ENCODE data around the gene MARCHF10. TPM values are rescaled to one million over a fixed set of nuclear protein-coding genes. Genes with fewer than 3 reads are reported as not detected.
"Not testable (repeated sequence)": the region's sequence is repeated elsewhere in the genome, so short reads cannot be mapped to it uniquely, and the experiment has no call there.

MARCHF10 gene
- total RNA-seq, 1 experiment from 2014 or later, result not detected

GRCh38 chr17:62855156-62855555 lies 47.0 kb upstream of the MARCHF10 start:
- Mint-ChIP-seq H3K4me3 (ENCODE audit: unreplicated experiment) (no peak overlapping the region), H3K4me1 (ENCODE audit: insufficient read depth, unreplicated experiment) (no peaks in the 10 kb centered on the region), H3K27ac (ENCODE audit: low read depth, unreplicated experiment) (no peak overlapping the region), H3K27me3 (ENCODE audit: insufficient read depth, unreplicated experiment) (no peaks in the 10 kb centered on the region), H3K9me3 (ENCODE audit: unreplicated experiment) (no peaks in the 10 kb centered on the region), H3K36me3 (ENCODE audit: insufficient read depth, unreplicated experiment) (peaks cover 6% of the 10 kb centered on the region)
- intact Hi-C loops (cut with micrococcal nuclease), result no loop called here
- DNase-seq (ENCODE audit: unreplicated experiment), result no peak
- ChIA-PET POLR2A (interaction anchor here (0.8 kb wide), 1 partner anchor 30 kb away, joined by 3 read pairs; no protein-coding TSS in a partner anchor), CTCF (no interaction called here)
- TF ChIP-seq CTCF (IDR thresholded peaks at IDR 0.05; ENCODE audit: unreplicated experiment), result no peak
- no TSS peak for BruUV-seq (replicated peaks)

- POLR2A ChIA-PET, result interaction anchor here (0.8 kb wide), 1 partner anchor 29 kb away, joined by 3 read pairs; no protein-coding TSS in a partner anchor
- no peak for TF ChIP-seq CTCF (IDR thresholded peaks at IDR 0.05; ENCODE audit: unreplicated experiment)
- H3K27me3 Mint-ChIP-seq (ENCODE audit: insufficient read depth, unreplicated experiment), result no peaks in the 10 kb centered on the region
- no peak overlapping the region for H3K27ac Mint-ChIP-seq (ENCODE audit: low read depth, unreplicated experiment)
- no peaks in the 10 kb centered on the region for H3K9me3 Mint-ChIP-seq (ENCODE audit: unreplicated experiment)
- peaks cover 6% of the 10 kb centered on the region for H3K36me3 Mint-ChIP-seq (ENCODE audit: insufficient read depth, unreplicated experiment)
- H3K4me1 Mint-ChIP-seq (ENCODE audit: insufficient read depth, unreplicated experiment), result no peaks in the 10 kb centered on the region
- no TSS peak for BruUV-seq (replicated peaks)
- intact Hi-C loops (cut with micrococcal nuclease), result no loop called here
- DNase-seq (ENCODE audit: unreplicated experiment), result no peak
- CTCF ChIA-PET, result no interaction called here
- H3K4me3 Mint-ChIP-seq (ENCODE audit: unreplicated experiment), result no peak overlapping the region
Observed at GRCh38 chr17:62854098-62854680, 46.1 kb upstream of the MARCHF10 start.

GRCh38 chr17:62852195-62852594 lies 44.1 kb upstream of the MARCHF10 start:
- no TSS peak for BruUV-seq (replicated peaks)
- DNase-seq (ENCODE audit: unreplicated experiment), result no peak
- Mint-ChIP-seq H3K4me3 (ENCODE audit: unreplicated experiment) (no peak overlapping the region), H3K36me3 (ENCODE audit: insufficient read depth, unreplicated experiment) (peaks cover 6% of the 10 kb centered on the region), H3K27ac (ENCODE audit: low read depth, unreplicated experiment) (no peak overlapping the region), H3K4me1 (ENCODE audit: insufficient read depth, unreplicated experiment) (no peaks in the 10 kb centered on the region), H3K9me3 (ENCODE audit: unreplicated experiment) (no peaks in the 10 kb centered on the region), H3K27me3 (ENCODE audit: insufficient read depth, unreplicated experiment) (no peaks in the 10 kb centered on the region)
- ChIA-PET CTCF (no interaction called here), POLR2A (no interaction called here)
- intact Hi-C loops (cut with micrococcal nuclease), result no loop called here
- TF ChIP-seq CTCF (IDR thresholded peaks at IDR 0.05; ENCODE audit: unreplicated experiment), result no peak

GRCh38 chr17:62849591-62850415 lies 41.7 kb upstream of the MARCHF10 start:
- H3K9me3 Mint-ChIP-seq (ENCODE audit: unreplicated experiment); H3K4me3 Mint-ChIP-seq (ENCODE audit: unreplicated experiment); BruUV-seq (replicated peaks); H3K27me3 Mint-ChIP-seq (ENCODE audit: insufficient read depth, unreplicated experiment); CTCF ChIA-PET; H3K27ac Mint-ChIP-seq (ENCODE audit: low read depth, unreplicated experiment); H3K36me3 Mint-ChIP-seq (ENCODE audit: insufficient read depth, unreplicated experiment); POLR2A ChIA-PET; intact Hi-C loops (cut with micrococcal nuclease); H3K4me1 Mint-ChIP-seq (ENCODE audit: insufficient read depth, unreplicated experiment): not testable (repeated sequence)
- DNase-seq (ENCODE audit: unreplicated experiment), result peak; percentile 60
